GM12878 (cell line): ENCODE data around the gene SYT14. TPM values are rescaled to one million over a fixed set of nuclear protein-coding genes. Genes with fewer than 3 reads are reported as not detected.
"Not testable (repeated sequence)": the region's sequence is repeated elsewhere in the genome, so short reads cannot be mapped to it uniquely, and the experiment has no call there.

Experiments
- ATAC-seq: fragments of 200-7000 bp; cut with Tn5 transposase; 3 replicates; pipeline ENCODE4 v1.9.1; 2020; ENCODE audit warnings: mild to moderate bottlenecking, moderate library complexity
- BruUV-seq: library from RNA; stranded (reverse); fragments of 400-500 nt; replicated peaks from 2 replicates; lab custom pipeline; 2021; lab: Mats Ljungman, UMichigan
- CTCF ChIA-PET: fragments of 300-600 bp; sonication (Branson Sonifier 250); formaldehyde crosslinking; extraction: SDS; loops from one replicate; lab custom pipeline; 2021; ENCODE audit warnings: inconsistent platforms; lab: Yijun Ruan, JAX
- POLR2A ChIA-PET: fragments of 350-600 bp; formaldehyde crosslinking; extraction: SDS; loops from one replicate; lab custom pipeline; 2021; ENCODE audit warnings: inconsistent platforms; lab: Charles Lee
- RAD21 ChIA-PET: fragments of 300-600 bp; sonication (Branson Sonifier 250); formaldehyde crosslinking; loops from one replicate; lab custom pipeline; 2023; ENCODE audit warnings: antibody characterized with exemption; ENCODE audit not compliant: unreplicated experiment; lab: Charles Lee
- SMC1A ChIA-PET: fragments of 300-600 bp; sonication (Branson Sonifier 250); formaldehyde crosslinking; loops from one replicate; lab custom pipeline; 2023; ENCODE audit not compliant: unreplicated experiment, uncharacterized antibody; lab: Charles Lee
- DNase-seq: peaks from one replicate; pipeline ENCODE4 v3.0.0-alpha.2; 2011; ENCODE audit warnings: low read depth, low spot score
- FAIRE-seq: peaks from 3 replicates; lab custom pipeline; 2011; peaks lifted over from hg19 to GRCh38; lab: Jason Lieb, UNC
- H2AFZ ChIP-seq: 2 replicates; pipeline ENCODE4 v1.6.0; 2011; ENCODE audit warnings: low read depth, low read length, control low read depth; ENCODE audit not compliant: control insufficient read depth
- H3K27ac ChIP-seq: 2 replicates; pipeline ENCODE4 v1.5.1; 2011; ENCODE audit warnings: control low read depth; ENCODE audit not compliant: control insufficient read depth, insufficient read depth
- H3K27me3 ChIP-seq, 2 experiments: replicated peaks in 1 of 2; 2 replicates each; pipeline versions ENCODE4 v1.6.0 to v1.6.1; 2011; ENCODE audit warnings: low read length in 1 of 2; ENCODE audit not compliant: control insufficient read depth in 2 of 2, insufficient read depth in 2 of 2
- H3K36me3 ChIP-seq, 2 experiments: 2 replicates each; pipeline ENCODE4 v1.5.1; 2011; ENCODE audit warnings: low read length in 1 of 2; ENCODE audit not compliant: control insufficient read depth in 2 of 2, insufficient read depth in 2 of 2
- H3K4me1 ChIP-seq: 2 replicates; pipeline ENCODE4 v1.6.1; 2011; ENCODE audit warnings: mild to moderate bottlenecking, low read length, moderate library complexity, mixed read lengths; ENCODE audit not compliant: control insufficient read depth, insufficient read depth
- H3K4me2 ChIP-seq: 2 replicates; pipeline ENCODE4 v1.6.0; 2011; ENCODE audit warnings: control low read depth; ENCODE audit not compliant: control insufficient read depth, insufficient read depth
- H3K4me3 ChIP-seq: fragments of 200-600 bp; sonication (generic); 2 replicates; pipeline ENCODE4 v1.5.1; 2016
- H3K79me2 ChIP-seq: 2 replicates; pipeline ENCODE4 v1.6.0; 2011; ENCODE audit warnings: low read length; ENCODE audit not compliant: control insufficient read depth, insufficient read depth
- H3K9ac ChIP-seq: 2 replicates; pipeline ENCODE4 v1.8.0; 2011; ENCODE audit warnings: low read length, control low read depth, mixed read lengths; ENCODE audit not compliant: control insufficient read depth, insufficient read depth
- H3K9me3 ChIP-seq: replicated peaks from 3 replicates; pipeline ENCODE4 v1.5.1; 2011; ENCODE audit warnings: mild to moderate bottlenecking, low read length; ENCODE audit not compliant: control insufficient read depth, insufficient read depth
- H4K20me1 ChIP-seq: 2 replicates; pipeline ENCODE4 v1.6.0; 2011; ENCODE audit not compliant: control insufficient read depth, insufficient read depth
- CBX3 ChIP-seq: fragments of 200-600 bp; sonication (generic); IDR thresholded peaks from 2 replicates; pipeline ENCODE4 v1.6.1; 2016; ENCODE audit warnings: low read depth, borderline replicate concordance
- GABPA ChIP-seq: IDR thresholded peaks from 2 replicates; pipeline ENCODE4 v1.6.1; 2014; ENCODE audit warnings: antibody characterized with exemption, low read depth, mild to moderate bottlenecking, inconsistent platforms
- MEF2A ChIP-seq: IDR thresholded peaks from 2 replicates; pipeline ENCODE4 v1.6.1; 2011; ENCODE audit warnings: low read depth, mild to moderate bottlenecking, low read length, moderate library complexity; ENCODE audit not compliant: insufficient read depth
- SMAD1 ChIP-seq: fragments of 450-650 bp; IDR thresholded peaks from 2 replicates; pipeline ENCODE4 v1.6.1; 2018; ENCODE audit warnings: mild to moderate bottlenecking, low read depth; ENCODE audit not compliant: partially characterized antibody
- YY1 ChIP-seq: IDR thresholded peaks from 2 replicates; pipeline ENCODE4 v1.6.1; 2011; ENCODE audit warnings: low read depth, mild to moderate bottlenecking, low read length
- ZBED1 ChIP-seq: IDR thresholded peaks from 2 replicates; pipeline ENCODE4 v1.6.1; 2016; ENCODE audit warnings: borderline replicate concordance
- WGBS: methylation state at CpG from one replicate; pipeline ENCODE4 v1.1.6; 2016; ENCODE audit warnings: low lambda C conversion rate; ENCODE audit not compliant: insufficient replicate concordance, insufficient coverage; ENCODE audit errors: missing lambda C conversion rate; 5-methylcytosine and 5-hydroxymethylcytosine counted together
- in situ Hi-C: fragments of 300-500 bp; cut with MboI; formaldehyde crosslinking; loops from 9 replicates; pipeline ENCODE4 v1.14.3; 2018; ENCODE audit warnings: mixed read lengths
- intact Hi-C: fragments of 100-400 bp; cut with micrococcal nuclease; formaldehyde crosslinking; loops from one replicate; pipeline ENCODE4 v1.14.2; 2022; ENCODE audit not compliant: unreplicated experiment
- polyA plus RNA-seq, 11 experiments: library from polyadenylated mRNA; depleted of rRNA in 4 of 11; unstranded in 6 of 11; stranded (reverse) in 5 of 11; fragments of >200 nt; fragmentation: Nextera tagmentation in 4 of 11; fragmentation: Illumina TruSeq in 1 of 11; extraction: Ambion mirVana in 4 of 11; extraction: Trizol in 1 of 11; gene quantifications; 1 replicate in 1 of 11; 2 replicates in 10 of 11; pipeline versions ENCODE4 v1.2.1 to v1.2.3, GENCODE V29; 2011 to 2016; ENCODE audit warnings: inconsistent platforms in 2 of 11, missing spikeins in 2 of 11, low read depth in 1 of 11
- total RNA-seq, 4 experiments: library from RNA; depleted of rRNA in 3 of 4; stranded (reverse); fragments of >200 nt in 3 of 4; fragmentation: Illumina TruSeq in 1 of 4; extraction: Trizol in 1 of 4; gene quantifications; 2 replicates each; pipeline versions ENCODE4 v1.2.1 to v1.2.3, GENCODE V29; 2013 to 2021
- TF ChIP-seq, protein P1 (sequence below): IDR thresholded peaks from 2 replicates; pipeline ENCODE4 v1.6.1; 2012; ENCODE audit warnings: mild to moderate bottlenecking, low read depth, low read length
- TF ChIP-seq, protein P2 (sequence below): fragments of 450-650 bp; formaldehyde crosslinking; IDR thresholded peaks from 2 replicates; pipeline ENCODE4 v1.4.0; 2022; ENCODE audit warnings: mild to moderate bottlenecking, moderate library complexity
- TF ChIP-seq, protein P3 (sequence below): IDR thresholded peaks from 2 replicates; pipeline ENCODE4 v1.6.1; 2012; ENCODE audit warnings: low read depth, low read length, improper control_type of control experiment

The SYT14 gene
- total and polyA plus RNA-seq, 10 of the 15 experiments (the other 5 are each of a cell fraction or from before 2014, with no cell fraction given), result under 0.01 TPM; not detected in 9

DNA sequence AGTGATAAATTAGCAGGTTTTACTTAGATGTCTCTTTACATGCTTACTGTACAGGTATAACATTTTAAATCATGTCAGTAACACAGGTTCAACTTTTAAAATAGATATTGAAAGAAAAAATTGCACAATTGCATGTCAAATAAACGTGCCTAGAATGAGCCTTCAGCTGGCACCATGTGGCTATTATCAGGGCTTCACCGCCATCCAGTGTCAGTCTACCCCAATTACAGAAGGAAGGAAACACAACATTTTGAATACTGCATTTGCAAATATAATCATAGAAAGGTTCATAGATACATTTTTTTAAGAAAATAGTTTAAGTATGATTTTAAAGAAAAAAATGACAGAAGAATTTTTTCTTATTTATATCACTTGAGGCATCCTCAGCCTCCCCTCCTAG, 247.0 kb downstream of the SYT14 start (continued):
- TF ChIP-seq, protein P1, sequence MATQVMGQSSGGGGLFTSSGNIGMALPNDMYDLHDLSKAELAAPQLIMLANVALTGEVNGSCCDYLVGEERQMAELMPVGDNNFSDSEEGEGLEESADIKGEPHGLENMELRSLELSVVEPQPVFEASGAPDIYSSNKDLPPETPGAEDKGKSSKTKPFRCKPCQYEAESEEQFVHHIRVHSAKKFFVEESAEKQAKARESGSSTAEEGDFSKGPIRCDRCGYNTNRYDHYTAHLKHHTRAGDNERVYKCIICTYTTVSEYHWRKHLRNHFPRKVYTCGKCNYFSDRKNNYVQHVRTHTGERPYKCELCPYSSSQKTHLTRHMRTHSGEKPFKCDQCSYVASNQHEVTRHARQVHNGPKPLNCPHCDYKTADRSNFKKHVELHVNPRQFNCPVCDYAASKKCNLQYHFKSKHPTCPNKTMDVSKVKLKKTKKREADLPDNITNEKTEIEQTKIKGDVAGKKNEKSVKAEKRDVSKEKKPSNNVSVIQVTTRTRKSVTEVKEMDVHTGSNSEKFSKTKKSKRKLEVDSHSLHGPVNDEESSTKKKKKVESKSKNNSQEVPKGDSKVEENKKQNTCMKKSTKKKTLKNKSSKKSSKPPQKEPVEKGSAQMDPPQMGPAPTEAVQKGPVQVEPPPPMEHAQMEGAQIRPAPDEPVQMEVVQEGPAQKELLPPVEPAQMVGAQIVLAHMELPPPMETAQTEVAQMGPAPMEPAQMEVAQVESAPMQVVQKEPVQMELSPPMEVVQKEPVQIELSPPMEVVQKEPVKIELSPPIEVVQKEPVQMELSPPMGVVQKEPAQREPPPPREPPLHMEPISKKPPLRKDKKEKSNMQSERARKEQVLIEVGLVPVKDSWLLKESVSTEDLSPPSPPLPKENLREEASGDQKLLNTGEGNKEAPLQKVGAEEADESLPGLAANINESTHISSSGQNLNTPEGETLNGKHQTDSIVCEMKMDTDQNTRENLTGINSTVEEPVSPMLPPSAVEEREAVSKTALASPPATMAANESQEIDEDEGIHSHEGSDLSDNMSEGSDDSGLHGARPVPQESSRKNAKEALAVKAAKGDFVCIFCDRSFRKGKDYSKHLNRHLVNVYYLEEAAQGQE, result no peak
- TF ChIP-seq YY1 (no peak), GABPA (no peak), CBX3 (no peak), SMAD1 (no peak), MEF2A (no peak), ZBED1 (no peak)
- TF ChIP-seq, protein P2, sequence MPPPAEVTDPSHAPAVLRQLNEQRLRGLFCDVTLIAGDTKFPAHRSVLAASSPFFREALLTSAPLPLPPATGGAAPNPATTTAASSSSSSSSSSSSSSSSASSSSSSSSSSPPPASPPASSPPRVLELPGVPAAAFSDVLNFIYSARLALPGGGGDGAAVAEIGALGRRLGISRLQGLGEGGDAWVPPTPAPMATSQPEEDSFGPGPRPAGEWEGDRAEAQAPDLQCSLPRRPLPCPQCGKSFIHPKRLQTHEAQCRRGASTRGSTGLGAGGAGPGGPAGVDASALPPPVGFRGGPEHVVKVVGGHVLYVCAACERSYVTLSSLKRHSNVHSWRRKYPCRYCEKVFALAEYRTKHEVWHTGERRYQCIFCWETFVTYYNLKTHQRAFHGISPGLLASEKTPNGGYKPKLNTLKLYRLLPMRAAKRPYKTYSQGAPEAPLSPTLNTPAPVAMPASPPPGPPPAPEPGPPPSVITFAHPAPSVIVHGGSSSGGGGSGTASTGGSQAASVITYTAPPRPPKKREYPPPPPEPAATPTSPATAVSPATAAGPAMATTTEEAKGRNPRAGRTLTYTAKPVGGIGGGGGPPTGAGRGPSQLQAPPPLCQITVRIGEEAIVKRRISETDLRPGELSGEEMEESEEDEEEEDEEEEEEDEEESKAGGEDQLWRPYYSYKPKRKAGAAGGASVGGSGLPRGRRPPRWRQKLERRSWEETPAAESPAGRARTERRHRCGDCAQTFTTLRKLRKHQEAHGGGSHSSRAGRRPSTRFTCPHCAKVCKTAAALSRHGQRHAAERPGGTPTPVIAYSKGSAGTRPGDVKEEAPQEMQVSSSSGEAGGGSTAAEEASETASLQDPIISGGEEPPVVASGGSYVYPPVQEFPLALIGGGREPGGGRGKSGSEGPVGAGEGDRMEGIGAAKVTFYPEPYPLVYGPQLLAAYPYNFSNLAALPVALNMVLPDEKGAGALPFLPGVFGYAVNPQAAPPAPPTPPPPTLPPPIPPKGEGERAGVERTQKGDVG (CRISPR knock-in tag), result no peak
- TF ChIP-seq, protein P3, sequence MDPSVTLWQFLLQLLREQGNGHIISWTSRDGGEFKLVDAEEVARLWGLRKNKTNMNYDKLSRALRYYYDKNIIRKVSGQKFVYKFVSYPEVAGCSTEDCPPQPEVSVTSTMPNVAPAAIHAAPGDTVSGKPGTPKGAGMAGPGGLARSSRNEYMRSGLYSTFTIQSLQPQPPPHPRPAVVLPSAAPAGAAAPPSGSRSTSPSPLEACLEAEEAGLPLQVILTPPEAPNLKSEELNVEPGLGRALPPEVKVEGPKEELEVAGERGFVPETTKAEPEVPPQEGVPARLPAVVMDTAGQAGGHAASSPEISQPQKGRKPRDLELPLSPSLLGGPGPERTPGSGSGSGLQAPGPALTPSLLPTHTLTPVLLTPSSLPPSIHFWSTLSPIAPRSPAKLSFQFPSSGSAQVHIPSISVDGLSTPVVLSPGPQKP, result no peak

DNA sequence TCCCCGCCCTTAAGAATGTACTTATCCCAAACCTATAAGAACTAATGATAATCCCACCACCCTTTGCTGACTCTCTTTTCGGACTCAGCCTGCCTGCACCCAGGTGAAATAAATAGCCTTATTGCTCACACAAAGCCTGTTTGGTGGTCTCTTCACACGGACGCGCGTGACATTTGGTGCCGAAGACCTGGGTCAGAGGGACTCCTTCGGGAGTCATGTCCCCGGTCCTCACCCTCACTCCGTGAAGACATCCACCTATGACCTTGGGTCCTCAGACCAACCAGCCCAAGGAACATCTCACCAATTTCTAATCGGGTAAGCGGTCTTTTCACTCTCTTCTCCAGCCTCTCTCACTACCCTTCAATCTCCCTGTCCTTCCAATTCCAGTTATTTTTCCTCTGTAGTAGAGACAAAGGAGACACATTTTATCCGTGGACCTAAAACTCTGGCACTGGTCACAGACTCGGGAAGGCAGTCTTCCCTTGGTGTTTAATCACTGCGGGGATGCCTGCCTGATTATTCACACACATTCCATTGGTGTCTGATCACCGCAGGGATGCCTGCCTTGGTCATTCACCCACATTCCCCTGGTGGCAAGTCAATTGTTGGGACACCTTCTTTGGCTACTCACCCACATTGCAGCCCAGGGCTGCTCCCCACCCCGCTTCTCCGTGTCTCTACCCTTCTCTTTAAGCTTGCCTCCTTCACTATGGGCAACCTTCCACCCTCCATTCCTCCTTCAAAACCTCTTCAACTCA, 250.0 kb downstream of the SYT14 start:
- BruUV-seq, intact Hi-C loops, CTCF ChIA-PET, in situ Hi-C loops, H3K79me2 ChIP-seq, H3K4me1 ChIP-seq, ATAC-seq, H3K4me3 ChIP-seq, DNase-seq, FAIRE-seq, H3K4me2 ChIP-seq, H2AFZ ChIP-seq, H3K9me3 ChIP-seq, H3K36me3 ChIP-seq, SMC1A ChIA-PET, H4K20me1 ChIP-seq, POLR2A ChIA-PET, RAD21 ChIA-PET, H3K9ac ChIP-seq, H3K27ac ChIP-seq, H3K27me3 ChIP-seq: not testable (repeated sequence)
- 63% methylated on average over 18 of the region's 18 CpGs for WGBS
